ENCODE results near the gene RYR3. TPM values are rescaled to one million over a fixed set of nuclear protein-coding genes. Genes with fewer than 3 reads are reported as not detected.

RYR3 gene
- total RNA-seq, 1 experiment from 2014 or later: not detected

DNA sequence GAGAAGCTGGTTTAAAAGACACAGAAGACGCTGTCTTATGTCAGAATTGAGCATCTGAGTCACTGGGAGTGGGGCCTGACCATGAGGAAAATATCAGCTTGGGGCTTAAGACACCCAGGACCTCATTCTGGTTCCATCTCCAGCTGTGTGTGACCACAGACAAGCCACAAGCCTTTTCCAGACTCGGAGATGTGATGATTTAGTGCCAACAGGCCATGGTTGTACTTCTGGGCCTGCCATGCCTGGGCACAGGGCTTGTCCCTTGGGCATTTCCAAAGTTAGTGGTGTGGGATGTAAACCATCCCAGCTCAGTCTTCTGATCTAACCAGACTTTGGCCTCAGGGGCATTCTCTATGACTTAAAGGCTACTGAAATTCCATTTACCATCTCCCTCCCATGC, 269.8 kb downstream of the RYR3 start:
- no peak for TF ChIP-seq EZH2 (IDR thresholded peaks at IDR 0.05; ENCODE audit: borderline replicate concordance, low read depth, low read length, poor library complexity, severe bottlenecking)
- TF ChIP-seq, protein P1, sequence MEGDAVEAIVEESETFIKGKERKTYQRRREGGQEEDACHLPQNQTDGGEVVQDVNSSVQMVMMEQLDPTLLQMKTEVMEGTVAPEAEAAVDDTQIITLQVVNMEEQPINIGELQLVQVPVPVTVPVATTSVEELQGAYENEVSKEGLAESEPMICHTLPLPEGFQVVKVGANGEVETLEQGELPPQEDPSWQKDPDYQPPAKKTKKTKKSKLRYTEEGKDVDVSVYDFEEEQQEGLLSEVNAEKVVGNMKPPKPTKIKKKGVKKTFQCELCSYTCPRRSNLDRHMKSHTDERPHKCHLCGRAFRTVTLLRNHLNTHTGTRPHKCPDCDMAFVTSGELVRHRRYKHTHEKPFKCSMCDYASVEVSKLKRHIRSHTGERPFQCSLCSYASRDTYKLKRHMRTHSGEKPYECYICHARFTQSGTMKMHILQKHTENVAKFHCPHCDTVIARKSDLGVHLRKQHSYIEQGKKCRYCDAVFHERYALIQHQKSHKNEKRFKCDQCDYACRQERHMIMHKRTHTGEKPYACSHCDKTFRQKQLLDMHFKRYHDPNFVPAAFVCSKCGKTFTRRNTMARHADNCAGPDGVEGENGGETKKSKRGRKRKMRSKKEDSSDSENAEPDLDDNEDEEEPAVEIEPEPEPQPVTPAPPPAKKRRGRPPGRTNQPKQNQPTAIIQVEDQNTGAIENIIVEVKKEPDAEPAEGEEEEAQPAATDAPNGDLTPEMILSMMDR (conservative IDR thresholded peaks at IDR 0.05; ENCODE audit: low read depth, low read length): no peak
- Histone ChIP-seq H3K27ac (ENCODE audit: low read depth, low read length, poor library complexity, severe bottlenecking) (no peak overlapping the region), H3K36me3 (ENCODE audit: insufficient read depth, low read length, poor library complexity, severe bottlenecking) (no peaks in the 10 kb centered on the region), H3K9me3 (ENCODE audit: low read depth, low read length, poor library complexity, severe bottlenecking) (no peaks in the 10 kb centered on the region), H3K4me1 (ENCODE audit: insufficient read depth, low read length, poor library complexity, severe bottlenecking) (no peaks in the 10 kb centered on the region), H3K27me3 (replicated peaks; ENCODE audit: insufficient read depth, low read depth, low read length, poor library complexity) (no peaks in the 10 kb centered on the region), H3K4me3 (ENCODE audit: low read depth, low read length, poor library complexity, severe bottlenecking) (no peak overlapping the region)
- POLR2A ChIA-PET (ENCODE audit: low non-redundant PET): no interaction called here
- BruUV-seq (replicated peaks): no TSS peak
- intact Hi-C loops (cut with micrococcal nuclease; ENCODE audit: unreplicated experiment): no loop called here
- no peak for DNase-seq (ENCODE audit: low spot score)
- CTCF ChIA-PET: interaction anchor here (0.6 kb wide), 1 partner anchor 494 kb away, joined by 3 read pairs; no protein-coding TSS in a partner anchor

DNA sequence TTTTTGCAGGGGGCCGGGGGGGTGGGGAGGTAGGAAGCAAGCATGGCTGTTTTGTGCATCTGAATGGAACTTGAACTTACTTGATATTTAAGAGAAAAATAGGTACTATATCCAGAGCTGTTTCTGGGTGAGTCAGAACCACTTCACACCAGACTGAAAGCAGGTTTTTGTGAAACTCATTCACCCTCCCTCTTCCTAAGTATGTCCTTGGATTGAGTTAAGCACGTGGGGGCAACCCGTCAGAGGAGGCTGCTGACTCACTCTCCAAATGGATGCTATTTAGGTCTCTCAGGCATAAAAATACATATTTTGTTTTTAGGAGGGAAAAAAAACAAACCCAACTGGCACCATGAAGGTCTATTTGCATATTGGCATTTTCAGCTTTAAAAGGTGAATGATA, 270.3 kb downstream of the RYR3 start:
- Histone ChIP-seq H3K9me3 (ENCODE audit: low read depth, low read length, poor library complexity, severe bottlenecking) (no peaks in the 10 kb centered on the region), H3K4me1 (ENCODE audit: insufficient read depth, low read length, poor library complexity, severe bottlenecking) (no peaks in the 10 kb centered on the region), H3K27me3 (replicated peaks; ENCODE audit: insufficient read depth, low read depth, low read length, poor library complexity) (no peaks in the 10 kb centered on the region), H3K4me3 (ENCODE audit: low read depth, low read length, poor library complexity, severe bottlenecking) (no peak overlapping the region), H3K27ac (ENCODE audit: low read depth, low read length, poor library complexity, severe bottlenecking) (no peak overlapping the region), H3K36me3 (ENCODE audit: insufficient read depth, low read length, poor library complexity, severe bottlenecking) (no peaks in the 10 kb centered on the region)
- intact Hi-C loops (cut with micrococcal nuclease; ENCODE audit: unreplicated experiment): no loop called here
- DNase-seq (ENCODE audit: low spot score): no peak
- no TSS peak for BruUV-seq (replicated peaks)
- TF ChIP-seq, protein P1 (conservative IDR thresholded peaks at IDR 0.05; ENCODE audit: low read depth, low read length): no peak
- TF ChIP-seq EZH2 (IDR thresholded peaks at IDR 0.05; ENCODE audit: borderline replicate concordance, low read depth, low read length, poor library complexity, severe bottlenecking): no peak
- ChIA-PET CTCF (interaction anchor here (0.6 kb wide), 1 partner anchor 495 kb away, joined by 3 read pairs; no protein-coding TSS in a partner anchor), POLR2A (ENCODE audit: low non-redundant PET) (no interaction called here)

DNA sequence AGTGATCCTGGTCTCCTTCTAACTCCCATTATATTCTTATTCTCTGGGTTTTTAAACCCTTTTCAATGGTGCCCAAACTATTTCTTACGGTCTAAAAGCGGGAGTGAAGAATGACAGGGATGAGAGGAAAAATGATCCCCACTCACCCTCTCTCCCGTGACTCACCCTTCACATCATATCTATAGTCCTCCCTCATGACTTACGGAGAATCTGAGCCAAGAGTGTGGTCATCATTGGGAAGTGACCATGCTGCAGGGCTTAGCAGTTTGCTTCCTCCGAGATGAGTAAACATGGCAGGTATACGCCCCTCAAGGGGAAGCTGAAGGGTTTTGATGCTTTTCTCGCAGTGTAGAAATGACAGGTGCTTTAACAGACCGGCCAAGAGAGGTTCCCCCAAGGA, 274.0 kb downstream of the RYR3 start:
- Histone ChIP-seq H3K4me1 (ENCODE audit: insufficient read depth, low read length, poor library complexity, severe bottlenecking) (no peaks in the 10 kb centered on the region), H3K9me3 (ENCODE audit: low read depth, low read length, poor library complexity, severe bottlenecking) (no peaks in the 10 kb centered on the region), H3K27me3 (replicated peaks; ENCODE audit: insufficient read depth, low read depth, low read length, poor library complexity) (no peaks in the 10 kb centered on the region), H3K4me3 (ENCODE audit: low read depth, low read length, poor library complexity, severe bottlenecking) (no peak overlapping the region), H3K27ac (ENCODE audit: low read depth, low read length, poor library complexity, severe bottlenecking) (no peak overlapping the region), H3K36me3 (ENCODE audit: insufficient read depth, low read length, poor library complexity, severe bottlenecking) (no peaks in the 10 kb centered on the region)
- no peak for DNase-seq (ENCODE audit: low spot score)
- TF ChIP-seq EZH2 (IDR thresholded peaks at IDR 0.05; ENCODE audit: borderline replicate concordance, low read depth, low read length, poor library complexity, severe bottlenecking): no peak
- TF ChIP-seq, protein P1 (conservative IDR thresholded peaks at IDR 0.05; ENCODE audit: low read depth, low read length): no peak
- CTCF ChIA-PET: no interaction called here
- POLR2A ChIA-PET (ENCODE audit: low non-redundant PET): no interaction called here
- BruUV-seq (replicated peaks): no TSS peak
- intact Hi-C loops (cut with micrococcal nuclease; ENCODE audit: unreplicated experiment): no loop called here

Measured in A673 (cell line).